HG03432 (cell line): Measurements from ENCODE around the gene PNKP.
A peak's percentile ranks its signal among the peaks of the same experiment; 100 is the strongest.

Experiments
- ATAC-seq: cut with Tn5 transposase; IDR thresholded peaks from one replicate; pipeline ENCODE4 v1.9.1; 2021; ENCODE audit warnings: mild to moderate bottlenecking, moderate library complexity; ENCODE audit not compliant: unreplicated experiment

The PNKP gene

GRCh38 chr19:49890349-49891311 lies 23.3 kb upstream of the PNKP start:
- no peak for ATAC-seq

- ATAC-seq = no peak
Measured at GRCh38 chr19:49889687-49890348, 22.4 kb upstream of the PNKP start.

GRCh38 chr19:49889038-49889686 lies 21.8 kb upstream of the PNKP start:
- no peak for ATAC-seq

- no peak for ATAC-seq
Measured at GRCh38 chr19:49888510-49888824, 21.1 kb upstream of the PNKP start.

- ATAC-seq = no peak
Measured at GRCh38 chr19:49887665-49888509, 20.5 kb upstream of the PNKP start.

- ATAC-seq = no peak
Measured at GRCh38 chr19:49887037-49887664, 19.8 kb upstream of the PNKP start.

- ATAC-seq = no peak
Measured at GRCh38 chr19:49884760-49885159, 17.4 kb upstream of the PNKP start.

- ATAC-seq = no peak
Measured at GRCh38 chr19:49884109-49884508, 16.7 kb upstream of the PNKP start.

- no peak for ATAC-seq
Measured at GRCh38 chr19:49883094-49883493, 15.7 kb upstream of the PNKP start.

- no peak for ATAC-seq
Measured at GRCh38 chr19:49882643-49883042, 15.3 kb upstream of the PNKP start.

- no peak for ATAC-seq
Measured at GRCh38 chr19:49881672-49882394, 14.5 kb upstream of the PNKP start.

GRCh38 chr19:49881186-49881585 lies 13.8 kb upstream of the PNKP start:
- ATAC-seq = no peak

- ATAC-seq = no peak
Measured at GRCh38 chr19:49880162-49880869, 12.9 kb upstream of the PNKP start.

GRCh38 chr19:49879243-49879963 lies 12.0 kb upstream of the PNKP start:
- no peak for ATAC-seq

- no peak for ATAC-seq
Measured at GRCh38 chr19:49878744-49879070, 11.3 kb upstream of the PNKP start.

- ATAC-seq = peak; percentile 51
Measured at GRCh38 chr19:49877879-49878743, 10.7 kb upstream of the PNKP start.

- ATAC-seq = peak; percentile 61
Measured at GRCh38 chr19:49877020-49877878, 9.9 kb upstream of the PNKP start, which contains the start of the genes AKT1S1 and TBC1D17. TSS of gene AKT1S1 (minus strand) at chr19:49877355. CDS start at chr19:49873295, 4,060 bp downstream. TSS of gene TBC1D17 (plus strand) at chr19:49877702. CDS start at chr19:49877724, 22 bp downstream.
